Chondrocyte (in vitro differentiated cells): ENCODE results near the gene NPNT. TPM values are rescaled to one million over a fixed set of nuclear protein-coding genes. Genes with fewer than 3 reads are reported as not detected.

Experiments used
- DNase-seq: peaks from one replicate; pipeline ENCODE4 v3.0.0; 2021; ENCODE audit warnings: mixed read lengths, low spot score
- H3K27ac Mint-ChIP-seq: one replicate; pipeline ENCODE4 v1.8.0; 2021; ENCODE audit warnings: mild to moderate bottlenecking, moderate library complexity, mixed read lengths; ENCODE audit not compliant: unreplicated experiment
- H3K27me3 Mint-ChIP-seq: 2 replicates; pipeline ENCODE4 v1.8.0; 2021; ENCODE audit warnings: low read depth, mixed read lengths
- H3K36me3 Mint-ChIP-seq: 2 replicates; pipeline ENCODE4 v1.8.0; 2021; ENCODE audit warnings: low read depth, mixed read lengths
- H3K4me1 Mint-ChIP-seq: 2 replicates; pipeline ENCODE4 v1.8.0; 2021; ENCODE audit warnings: low read depth, mild to moderate bottlenecking, mixed read lengths
- H3K4me3 Mint-ChIP-seq: one replicate; pipeline ENCODE4 v1.8.0; 2021; ENCODE audit warnings: mild to moderate bottlenecking, moderate library complexity, mixed read lengths; ENCODE audit not compliant: unreplicated experiment
- H3K9me3 Mint-ChIP-seq: 2 replicates; pipeline ENCODE4 v1.8.0; 2021; ENCODE audit warnings: low read depth, mixed read lengths
- total RNA-seq: library from RNA; stranded (reverse); gene quantifications from 3 replicates; pipeline ENCODE4 v1.2.1, GENCODE V29; 2021
- TF ChIP-seq, protein P1 (sequence below): fragments of 200-600 bp; sonication (generic); IDR thresholded peaks from 2 replicates; pipeline ENCODE4 v1.5.0; 2021; ENCODE audit warnings: antibody characterized with exemption, mild to moderate bottlenecking, moderate library complexity

NPNT gene
- total RNA-seq, 1 donor from 2014 or later, result 2.8 TPM

DNA sequence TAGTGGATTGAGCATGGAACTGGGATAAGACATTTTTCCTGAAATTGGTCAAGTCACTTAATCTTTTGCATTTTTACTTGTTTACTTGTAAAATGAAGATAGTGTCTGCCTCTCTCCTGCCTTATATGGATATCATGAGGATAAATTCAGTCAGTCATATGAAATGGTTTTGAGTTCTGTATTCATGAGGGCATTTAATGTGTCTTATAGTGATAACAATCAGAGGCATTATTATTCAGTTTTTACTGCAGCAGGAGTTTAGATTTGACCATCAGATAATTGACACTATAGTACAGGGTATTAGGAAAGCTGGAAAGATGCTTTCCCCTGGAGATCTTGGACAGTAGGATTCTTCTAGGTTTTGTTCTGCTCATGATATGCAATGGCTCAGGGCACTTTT lies 26.0 kb downstream of the NPNT start:
- no peak overlapping the region for H3K4me3 Mint-ChIP-seq
- DNase-seq, result no peak
- H3K27me3 Mint-ChIP-seq, result peaks cover 33% of the 10 kb centered on the region
- H3K36me3 Mint-ChIP-seq, result no peaks in the 10 kb centered on the region
- peaks cover 8% of the 10 kb centered on the region for H3K4me1 Mint-ChIP-seq
- no peak overlapping the region for H3K27ac Mint-ChIP-seq
- TF ChIP-seq, protein P1, sequence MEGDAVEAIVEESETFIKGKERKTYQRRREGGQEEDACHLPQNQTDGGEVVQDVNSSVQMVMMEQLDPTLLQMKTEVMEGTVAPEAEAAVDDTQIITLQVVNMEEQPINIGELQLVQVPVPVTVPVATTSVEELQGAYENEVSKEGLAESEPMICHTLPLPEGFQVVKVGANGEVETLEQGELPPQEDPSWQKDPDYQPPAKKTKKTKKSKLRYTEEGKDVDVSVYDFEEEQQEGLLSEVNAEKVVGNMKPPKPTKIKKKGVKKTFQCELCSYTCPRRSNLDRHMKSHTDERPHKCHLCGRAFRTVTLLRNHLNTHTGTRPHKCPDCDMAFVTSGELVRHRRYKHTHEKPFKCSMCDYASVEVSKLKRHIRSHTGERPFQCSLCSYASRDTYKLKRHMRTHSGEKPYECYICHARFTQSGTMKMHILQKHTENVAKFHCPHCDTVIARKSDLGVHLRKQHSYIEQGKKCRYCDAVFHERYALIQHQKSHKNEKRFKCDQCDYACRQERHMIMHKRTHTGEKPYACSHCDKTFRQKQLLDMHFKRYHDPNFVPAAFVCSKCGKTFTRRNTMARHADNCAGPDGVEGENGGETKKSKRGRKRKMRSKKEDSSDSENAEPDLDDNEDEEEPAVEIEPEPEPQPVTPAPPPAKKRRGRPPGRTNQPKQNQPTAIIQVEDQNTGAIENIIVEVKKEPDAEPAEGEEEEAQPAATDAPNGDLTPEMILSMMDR, result no peak
- no peaks in the 10 kb centered on the region for H3K9me3 Mint-ChIP-seq

DNA sequence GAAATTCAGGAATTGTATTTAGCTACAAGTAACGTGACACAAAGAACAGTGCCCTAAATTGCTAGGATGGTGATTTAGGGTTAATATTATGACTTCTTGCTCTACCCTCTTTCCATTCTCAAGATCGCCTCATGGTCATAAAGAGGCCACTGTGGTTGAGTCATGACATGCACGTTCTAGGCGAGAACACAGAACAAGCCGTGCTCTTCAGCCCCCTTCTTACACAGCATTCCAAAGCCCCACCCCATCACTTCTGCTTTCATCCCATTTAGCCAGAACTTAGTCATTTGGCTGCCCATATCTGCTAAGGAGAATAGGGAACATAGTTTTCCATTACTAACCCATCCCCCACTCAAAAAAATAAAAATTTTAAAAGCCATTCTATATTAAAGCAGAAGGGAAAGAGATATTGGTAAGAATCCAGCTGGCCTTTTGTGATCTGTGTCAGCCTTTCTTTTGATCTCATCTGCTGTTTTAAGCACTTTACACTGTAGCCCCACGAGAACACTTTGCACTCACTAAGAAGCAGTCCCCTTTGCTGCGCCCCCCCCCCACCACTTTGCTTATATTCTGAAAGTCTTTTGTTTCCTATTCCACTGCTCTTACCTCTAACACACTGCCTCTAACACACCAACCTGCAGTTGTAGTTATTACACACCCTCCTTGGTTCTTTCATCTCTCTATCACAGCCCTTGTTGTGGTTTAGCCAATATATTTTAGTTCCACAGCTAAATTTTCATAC lies 28.4 kb downstream of the NPNT start:
- Mint-ChIP-seq H3K4me1 (peaks cover 8% of the 10 kb centered on the region), H3K36me3 (no peaks in the 10 kb centered on the region), H3K27me3 (peaks cover 30% of the 10 kb centered on the region), H3K27ac (no peak overlapping the region), H3K9me3 (no peaks in the 10 kb centered on the region), H3K4me3 (no peak overlapping the region)
- TF ChIP-seq, protein P1, result no peak
- no peak for DNase-seq

DNA sequence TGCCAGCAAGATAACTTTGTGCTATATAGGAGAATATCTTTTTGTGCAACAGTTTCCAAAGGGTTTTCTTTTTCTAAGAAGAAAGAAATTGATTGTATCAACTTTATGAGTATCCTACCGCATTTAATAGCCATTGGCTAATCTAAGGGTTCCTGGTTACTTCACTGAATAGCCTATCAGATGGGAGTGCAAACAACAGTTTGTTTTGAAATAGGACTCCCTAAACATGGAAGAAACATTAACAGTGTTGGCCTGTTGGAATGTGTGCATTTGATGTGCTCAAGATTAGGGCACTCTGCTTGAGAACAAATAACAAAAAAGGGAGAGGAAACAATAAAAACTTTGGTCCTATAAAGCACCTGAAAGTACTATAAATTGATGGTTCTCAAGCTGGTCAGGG lies 29.1 kb downstream of the NPNT start:
- no peaks in the 10 kb centered on the region for H3K9me3 Mint-ChIP-seq
- peaks cover 8% of the 10 kb centered on the region for H3K4me1 Mint-ChIP-seq
- H3K27me3 Mint-ChIP-seq, result peaks cover 33% of the 10 kb centered on the region

GRCh38 chr4:105930698-105931097 lies 35.4 kb downstream of the NPNT start:
- DNase-seq, result no peak
- Mint-ChIP-seq H3K4me1 (peaks cover 4% of the 10 kb centered on the region), H3K9me3 (no peaks in the 10 kb centered on the region), H3K4me3 (no peak overlapping the region), H3K27me3 (peaks cover 28% of the 10 kb centered on the region), H3K36me3 (no peaks in the 10 kb centered on the region), H3K27ac (no peak overlapping the region)
- TF ChIP-seq, protein P1, result no peak

More for the DNA sequence above, 29.1 kb downstream of the NPNT start:
- no peaks in the 10 kb centered on the region for H3K36me3 Mint-ChIP-seq
- TF ChIP-seq, protein P1, result no peak
- H3K27ac Mint-ChIP-seq, result no peak overlapping the region
- no peak for DNase-seq
- no peak overlapping the region for H3K4me3 Mint-ChIP-seq

- no peak for DNase-seq
- Mint-ChIP-seq H3K4me3 (no peak overlapping the region), H3K9me3 (no peaks in the 10 kb centered on the region), H3K36me3 (no peaks in the 10 kb centered on the region), H3K27me3 (peaks cover 26% of the 10 kb centered on the region), H3K27ac (no peak overlapping the region), H3K4me1 (peaks cover 4% of the 10 kb centered on the region)
- TF ChIP-seq, protein P1, result no peak
Measured at GRCh38 chr4:105933083-105933482, 37.8 kb downstream of the NPNT start.
